ENCODE data around the gene APOA1. TPM values are rescaled to one million over a fixed set of nuclear protein-coding genes. Genes with fewer than 3 reads are reported as not detected.

The APOA1 gene
- total and polyA plus RNA-seq, 2 donors (not counting 3 experiments of a cell fraction or from before 2014, with no cell fraction given), result not detected

DNA sequence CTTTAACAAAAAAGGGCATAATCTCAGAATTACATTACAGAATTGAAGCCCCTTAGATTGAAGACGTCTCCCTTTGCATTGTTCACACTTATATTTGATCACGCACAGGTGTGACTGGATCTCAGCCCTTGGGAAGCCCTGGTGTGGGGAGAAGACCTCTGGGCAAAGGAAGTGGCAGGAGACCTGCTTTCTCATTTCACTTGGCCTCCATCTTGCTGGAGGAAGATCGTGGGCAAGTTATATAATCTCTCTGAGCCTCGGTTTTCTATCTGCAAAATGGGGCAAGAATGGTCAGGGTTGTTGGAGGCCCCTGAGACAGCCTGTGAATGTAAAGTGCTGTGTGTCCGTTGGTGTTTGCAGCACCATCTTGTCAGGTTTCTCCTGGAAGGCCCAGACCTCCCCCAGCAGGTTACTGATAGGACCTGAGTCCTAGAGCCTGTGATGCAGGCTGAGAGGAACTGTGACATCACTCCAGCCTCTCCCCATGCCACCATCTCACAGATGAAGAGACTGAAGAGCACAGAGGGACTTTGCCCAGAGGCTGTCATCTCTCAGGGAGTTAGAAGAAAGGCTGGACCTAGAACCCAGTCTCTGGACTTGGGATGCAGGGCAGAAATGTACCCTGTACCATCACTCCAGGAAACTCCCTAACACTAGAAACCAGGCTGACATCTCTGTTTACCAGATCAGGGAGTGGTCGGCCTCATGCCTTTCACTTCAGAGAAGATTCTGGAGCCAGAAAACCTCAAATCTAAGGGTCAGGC is 1.1 kb upstream of the APOA1 start:
- no TSS peak for BruUV-seq (replicated peaks)
- TF ChIP-seq GATA2 (IDR thresholded peaks at IDR 0.05; ENCODE audit: insufficient read depth, insufficient read length, low read depth, low read length) (no peak), JUN (IDR thresholded peaks at IDR 0.05; ENCODE audit: borderline replicate concordance, insufficient read depth, insufficient read length, low read depth) (no peak)
- TF ChIP-seq, protein P1, sequence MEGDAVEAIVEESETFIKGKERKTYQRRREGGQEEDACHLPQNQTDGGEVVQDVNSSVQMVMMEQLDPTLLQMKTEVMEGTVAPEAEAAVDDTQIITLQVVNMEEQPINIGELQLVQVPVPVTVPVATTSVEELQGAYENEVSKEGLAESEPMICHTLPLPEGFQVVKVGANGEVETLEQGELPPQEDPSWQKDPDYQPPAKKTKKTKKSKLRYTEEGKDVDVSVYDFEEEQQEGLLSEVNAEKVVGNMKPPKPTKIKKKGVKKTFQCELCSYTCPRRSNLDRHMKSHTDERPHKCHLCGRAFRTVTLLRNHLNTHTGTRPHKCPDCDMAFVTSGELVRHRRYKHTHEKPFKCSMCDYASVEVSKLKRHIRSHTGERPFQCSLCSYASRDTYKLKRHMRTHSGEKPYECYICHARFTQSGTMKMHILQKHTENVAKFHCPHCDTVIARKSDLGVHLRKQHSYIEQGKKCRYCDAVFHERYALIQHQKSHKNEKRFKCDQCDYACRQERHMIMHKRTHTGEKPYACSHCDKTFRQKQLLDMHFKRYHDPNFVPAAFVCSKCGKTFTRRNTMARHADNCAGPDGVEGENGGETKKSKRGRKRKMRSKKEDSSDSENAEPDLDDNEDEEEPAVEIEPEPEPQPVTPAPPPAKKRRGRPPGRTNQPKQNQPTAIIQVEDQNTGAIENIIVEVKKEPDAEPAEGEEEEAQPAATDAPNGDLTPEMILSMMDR (IDR thresholded peaks at IDR 0.05; ENCODE audit: extremely low read depth in 1 of 2, insufficient read depth in 1 of 2, low read depth in 1 of 2, low read length in 2 of 2), result no peak
- Histone ChIP-seq H3K9me3 (replicated peaks; ENCODE audit: control insufficient read depth, insufficient read depth, low read length) (no peaks in the 10 kb centered on the region), H4K20me1 (replicated peaks; ENCODE audit: control insufficient read depth, extremely low read depth, insufficient read depth, low read length) (no peaks in the 10 kb centered on the region), H3K27ac (ENCODE audit: insufficient read depth, low read depth, low read length) (no peak overlapping the region), H3K4me1 (ENCODE audit: control insufficient read depth, extremely low read depth, insufficient read depth, low read length) (peaks cover 6% of the 10 kb centered on the region), H3K4me3 (replicated peaks in 1 of 3; ENCODE audit: insufficient read depth in 1 of 3, low read depth in 1 of 3, low read length in 3 of 3) (no peak overlapping the region), H3K79me2 (ENCODE audit: control insufficient read depth, insufficient read depth, low read length) (no peaks in the 10 kb centered on the region), H3K27me3 (ENCODE audit: control insufficient read depth in 2 of 2, insufficient read depth in 2 of 2, low read length in 2 of 2) (no peaks in the 10 kb centered on the region), H3K4me2 (ENCODE audit: insufficient read depth, low read length) (no peak overlapping the region), H2AFZ (ENCODE audit: low read depth, low read length) (no peak overlapping the region), H3K9me1 (replicated peaks; ENCODE audit: control insufficient read depth, extremely low read depth, insufficient read depth, low read length) (no peaks in the 10 kb centered on the region), H3K9ac (replicated peaks; ENCODE audit: extremely low read depth, insufficient read depth, low read length) (no peak overlapping the region), H3K36me3 (ENCODE audit: control insufficient read depth in 2 of 2, extremely low read depth in 1 of 2, insufficient read depth in 2 of 2, low read length in 2 of 2) (no peaks in the 10 kb centered on the region)
- CTCF ChIA-PET, result interaction anchor here (1.6 to 5.0 kb wide), 2 partner anchors 47 to 48 kb away, joined by 11 to 272 read pairs; partner anchors contain the start of gene APOA5
- dilution Hi-C loops (cut with MboI; ENCODE audit: extremely low pct_ligation_motif_present, low sequenced_read_pairs), result no loop called here
- POLR2A ChIA-PET, result no interaction called here
- intact Hi-C loops (cut with micrococcal nuclease), result loop anchor here (5.0 kb wide), 1 partner anchor 106 kb away; no protein-coding TSS in a partner anchor
- no peak for DNase-seq (ENCODE audit: low read depth, low spot score)
- FAIRE-seq, result no peak

- Histone ChIP-seq H3K4me3 (replicated peaks in 1 of 3; ENCODE audit: insufficient read depth in 1 of 3, low read depth in 1 of 3, low read length in 3 of 3) (no peak overlapping the region), H3K9me3 (replicated peaks; ENCODE audit: control insufficient read depth, insufficient read depth, low read length) (no peaks in the 10 kb centered on the region), H3K27ac (ENCODE audit: insufficient read depth, low read depth, low read length) (no peak overlapping the region), H2AFZ (ENCODE audit: low read depth, low read length) (no peak overlapping the region), H3K9ac (replicated peaks; ENCODE audit: extremely low read depth, insufficient read depth, low read length) (no peak overlapping the region), H3K4me2 (ENCODE audit: insufficient read depth, low read length) (no peak overlapping the region), H4K20me1 (replicated peaks; ENCODE audit: control insufficient read depth, extremely low read depth, insufficient read depth, low read length) (no peaks in the 10 kb centered on the region), H3K79me2 (ENCODE audit: control insufficient read depth, insufficient read depth, low read length) (no peaks in the 10 kb centered on the region), H3K4me1 (ENCODE audit: control insufficient read depth, extremely low read depth, insufficient read depth, low read length) (peaks cover 6% of the 10 kb centered on the region), H3K27me3 (ENCODE audit: control insufficient read depth in 2 of 2, insufficient read depth in 2 of 2, low read length in 2 of 2) (no peaks in the 10 kb centered on the region), H3K9me1 (replicated peaks; ENCODE audit: control insufficient read depth, extremely low read depth, insufficient read depth, low read length) (no peaks in the 10 kb centered on the region), H3K36me3 (ENCODE audit: control insufficient read depth in 2 of 2, extremely low read depth in 1 of 2, insufficient read depth in 2 of 2, low read length in 2 of 2) (no peaks in the 10 kb centered on the region)
- CTCF ChIA-PET, result interaction anchor here (0.5 to 5.0 kb wide), 26 partner anchors 11 to 390 kb away, joined by 3 to 272 read pairs (median 7); partner anchors contain the start of genes APOA4, APOA5, BUD13 and PAFAH1B2
- BruUV-seq (replicated peaks), result no TSS peak
- dilution Hi-C loops (cut with MboI; ENCODE audit: extremely low pct_ligation_motif_present, low sequenced_read_pairs) (no loop called here), intact Hi-C loops (cut with micrococcal nuclease) (loop anchor here (1.0 to 5.0 kb wide), 3 partner anchors 45 to 270 kb away; partner anchors contain the start of gene APOA5)
- TF ChIP-seq FOS (IDR thresholded peaks at IDR 0.05; ENCODE audit: borderline replicate concordance, insufficient read depth, low read length) (no peak), POLR2A (IDR thresholded peaks at IDR 0.05; ENCODE audit: low read depth, low read length) (no peak), POLR2AphosphoS5 (IDR thresholded peaks at IDR 0.05; ENCODE audit: insufficient read depth, low read depth, low read length) (no peak), MYC (IDR thresholded peaks at IDR 0.05; ENCODE audit: low read depth, low read length) (no peak), EZH2 (IDR thresholded peaks at IDR 0.05; ENCODE audit: borderline replicate concordance, low read depth, low read length, severe bottlenecking) (no peak), GATA2 (IDR thresholded peaks at IDR 0.05; ENCODE audit: insufficient read depth, insufficient read length, low read depth, low read length) (no peak), MAX (IDR thresholded peaks at IDR 0.05; ENCODE audit: insufficient read depth, insufficient read length) (no peak), JUN (IDR thresholded peaks at IDR 0.05; ENCODE audit: borderline replicate concordance, insufficient read depth, insufficient read length, low read depth) (no peak)
- TF ChIP-seq, protein P1 (IDR thresholded peaks at IDR 0.05; ENCODE audit: extremely low read depth in 1 of 2, insufficient read depth in 1 of 2, low read depth in 1 of 2, low read length in 2 of 2), result no peak
- DNase-seq (ENCODE audit: low read depth, low spot score) (no peak), FAIRE-seq (no peak)
- POLR2A ChIA-PET, result no interaction called here
Measured at GRCh38 chr11:116836632-116836991, 810 bp downstream of the APOA1 start.

All from endothelial cell of umbilical vein (primary cell).